ENCODE results near the gene TEX22.

TEX22 gene

DNA sequence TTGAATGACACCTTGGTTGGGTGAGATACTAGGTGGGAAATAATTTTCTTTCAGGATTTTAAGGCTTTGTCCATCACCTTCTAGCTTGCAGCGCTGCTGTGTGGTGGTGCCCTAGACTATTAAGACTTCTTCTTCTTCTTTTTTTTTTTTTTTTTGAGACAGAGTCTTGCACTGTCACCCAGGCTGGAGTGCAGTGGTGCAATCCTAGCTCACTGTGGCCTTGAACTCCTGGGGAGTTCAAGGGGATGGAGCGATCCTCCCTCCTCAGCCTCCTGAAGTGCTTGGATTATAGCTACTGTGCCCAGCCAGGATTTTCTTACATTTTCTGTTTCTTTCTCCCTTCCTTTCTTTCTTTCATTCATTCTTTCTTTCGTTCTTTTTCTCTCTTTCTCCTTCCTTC is 11.0 kb downstream of the TEX22 start:
- no peak for DNase-seq

GRCh38 chr14:105410642-105411016 is 12.3 kb downstream of the TEX22 start:
- DNase-seq = no peak

- no peak for DNase-seq
Measured at GRCh38 chr14:105411017-105411941, 12.9 kb downstream of the TEX22 start.

DNA sequence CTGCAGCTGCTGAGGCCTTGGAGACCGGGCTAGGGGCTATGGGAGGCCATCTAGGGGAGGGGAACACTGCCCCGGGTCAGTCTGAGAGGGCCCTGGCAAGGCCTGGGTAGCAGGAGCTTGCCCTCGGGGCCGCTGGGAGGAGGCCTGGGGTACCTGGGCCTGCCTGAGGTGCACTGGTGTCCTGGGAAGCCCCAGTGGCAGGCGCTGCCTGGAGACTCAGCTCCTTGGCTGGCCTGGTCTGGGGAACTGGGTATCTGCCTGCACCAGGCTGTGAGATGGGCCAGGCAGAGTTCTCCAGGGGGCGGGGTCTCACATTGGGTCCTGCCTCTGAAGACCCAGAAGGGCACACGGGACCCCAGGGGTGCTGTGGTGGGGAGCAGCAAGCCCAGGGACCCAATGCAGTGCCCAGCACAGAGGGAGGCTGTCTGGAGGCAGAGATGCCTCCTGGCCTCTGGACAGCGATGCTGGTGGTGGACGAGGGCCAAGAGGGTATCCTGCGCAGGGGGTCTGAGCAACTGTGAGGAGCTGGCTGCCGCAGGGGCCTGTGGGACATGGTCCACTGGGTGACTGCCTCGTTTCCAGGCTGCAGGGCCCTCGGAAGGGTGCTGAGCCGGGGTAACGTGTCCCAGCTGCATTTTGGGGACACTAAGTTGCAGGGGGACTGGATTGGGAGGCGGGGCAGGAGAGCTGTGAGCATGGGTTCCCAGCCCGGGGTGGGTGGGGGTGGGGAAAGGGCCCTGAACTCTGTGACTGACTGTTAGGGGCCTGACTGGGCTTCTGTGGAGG is 13.8 kb downstream of the TEX22 start:
- no peak for DNase-seq

DNA sequence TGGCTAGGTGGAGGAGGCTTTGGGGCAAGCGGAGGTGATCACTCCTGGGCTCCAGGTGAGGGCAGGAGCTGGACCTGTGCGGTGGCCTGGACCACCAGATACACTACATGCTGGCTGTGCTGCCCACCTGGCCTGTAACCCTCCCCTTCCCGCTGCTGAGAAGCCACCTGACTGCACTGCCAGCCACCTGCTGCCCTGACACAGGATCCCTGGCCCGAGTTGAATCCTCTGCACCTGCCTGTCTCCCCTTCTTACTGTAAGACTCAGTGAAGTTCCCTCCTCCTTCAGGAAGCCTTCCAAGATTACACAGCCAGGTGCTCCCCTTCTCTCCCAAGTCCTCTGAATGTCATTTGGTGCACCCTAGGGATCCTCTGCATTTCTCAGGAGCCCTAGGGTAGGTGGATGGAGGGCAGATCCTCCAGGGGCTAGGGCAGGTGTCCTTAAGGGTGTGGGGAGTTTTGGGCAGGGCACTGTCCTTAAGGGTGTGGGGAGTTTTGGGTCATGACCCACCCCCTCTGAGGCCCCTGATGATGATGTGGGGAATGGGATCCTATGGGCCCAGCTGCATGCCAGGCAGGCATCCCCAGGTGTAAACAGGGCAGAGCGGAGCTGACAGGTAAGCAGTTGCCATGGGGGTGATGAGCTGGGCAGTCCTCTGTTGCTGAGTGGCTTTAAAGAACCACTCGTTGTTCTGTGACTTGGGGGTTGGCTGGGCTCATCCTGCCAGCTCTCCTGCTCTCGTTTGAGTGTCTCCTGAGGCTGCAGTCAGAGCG is 14.6 kb downstream of the TEX22 start:
- no peak for DNase-seq

- DNase-seq = no peak
Measured at GRCh38 chr14:105413544-105413886, 15.2 kb downstream of the TEX22 start.

GRCh38 chr14:105414456-105415371 is 16.4 kb downstream of the TEX22 start:
- peak; percentile 88 for DNase-seq

DNA sequence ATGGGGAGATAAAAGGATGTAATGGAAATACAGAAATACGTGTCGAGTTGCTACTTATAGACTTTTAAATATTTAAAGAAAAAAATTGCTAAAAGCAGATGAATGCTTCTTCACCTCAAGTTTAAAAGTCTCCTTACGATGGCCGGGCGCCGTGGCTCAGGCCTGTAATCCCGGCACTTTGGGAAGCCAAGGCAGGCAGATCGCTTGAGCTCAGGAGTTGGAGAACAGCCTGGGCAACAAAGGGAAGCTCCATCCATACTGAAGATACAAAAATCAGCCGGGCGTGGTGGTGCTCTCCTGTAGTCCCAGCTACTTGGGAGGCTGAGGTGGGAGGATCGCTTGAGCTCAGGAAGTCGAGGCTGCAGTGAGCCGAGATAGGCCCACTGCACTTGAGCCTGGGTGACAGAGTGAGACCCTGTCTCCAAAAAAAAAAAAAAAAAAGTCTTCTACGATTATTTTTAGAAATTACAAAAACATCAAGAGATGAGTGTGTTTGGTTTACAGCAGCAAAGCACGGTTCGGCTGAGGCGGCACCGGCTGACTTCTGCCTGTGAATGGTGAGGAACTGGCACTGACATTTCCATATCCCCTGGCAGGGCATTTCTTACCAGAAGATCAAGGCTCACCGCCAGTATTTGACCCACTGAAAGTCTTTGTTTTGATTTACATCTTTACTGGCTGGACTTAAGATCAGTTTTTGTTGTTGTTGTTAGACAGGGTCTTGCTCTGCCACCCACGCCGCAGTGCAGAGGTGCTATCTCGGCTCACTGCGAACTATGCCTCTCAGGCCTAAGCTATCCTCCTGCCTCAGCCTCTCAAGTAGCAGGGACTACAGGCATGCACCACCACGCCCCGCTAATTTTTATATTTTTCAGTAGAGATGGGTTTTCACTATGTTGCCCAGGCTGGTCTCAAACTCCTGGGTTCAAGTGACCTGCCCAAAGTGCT is 17.4 kb downstream of the TEX22 start:
- no peak for DNase-seq

DNA sequence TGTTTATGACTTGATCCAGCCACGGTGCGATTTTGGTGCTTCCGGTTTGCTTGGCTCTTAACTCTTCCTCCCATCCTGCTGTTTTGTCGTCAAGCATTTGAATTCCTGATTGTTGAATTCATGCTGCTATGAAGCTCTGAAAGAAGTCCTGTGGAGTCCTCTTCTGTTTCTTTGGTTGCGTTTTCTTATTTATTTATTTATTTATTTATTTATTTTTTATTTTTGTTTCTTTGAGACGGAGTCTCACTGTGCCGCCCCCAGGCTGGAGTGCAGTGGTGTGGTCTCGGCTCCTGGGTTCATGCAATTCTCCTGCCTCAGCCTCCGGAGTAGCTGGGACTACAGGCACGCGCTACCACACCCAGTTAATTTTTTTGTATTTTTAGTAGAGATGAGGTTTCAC is 18.3 kb downstream of the TEX22 start:
- no peak for DNase-seq

DNA sequence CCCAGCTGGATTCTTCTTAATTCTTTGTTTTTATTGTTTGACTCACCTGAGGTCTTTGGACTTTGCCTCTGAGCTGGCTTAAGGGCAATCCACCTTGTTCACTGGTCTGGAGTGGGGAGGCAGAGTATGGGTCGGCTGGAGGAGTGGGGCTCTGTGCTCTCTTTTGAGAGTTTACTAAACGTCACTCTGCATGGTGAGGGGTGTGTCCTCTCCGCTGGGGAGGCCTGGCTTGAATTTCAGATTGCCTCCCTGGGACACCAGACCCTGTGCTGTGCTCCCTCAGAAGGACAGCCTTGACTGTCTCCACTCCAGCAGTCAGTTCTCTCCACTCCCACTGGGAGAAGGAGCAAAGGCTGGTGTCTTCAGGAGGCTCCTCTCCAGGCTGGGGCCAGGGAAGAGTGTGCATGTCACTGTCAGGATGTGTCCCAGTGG is 19.4 kb downstream of the TEX22 start:
- DNase-seq = no peak

DNA sequence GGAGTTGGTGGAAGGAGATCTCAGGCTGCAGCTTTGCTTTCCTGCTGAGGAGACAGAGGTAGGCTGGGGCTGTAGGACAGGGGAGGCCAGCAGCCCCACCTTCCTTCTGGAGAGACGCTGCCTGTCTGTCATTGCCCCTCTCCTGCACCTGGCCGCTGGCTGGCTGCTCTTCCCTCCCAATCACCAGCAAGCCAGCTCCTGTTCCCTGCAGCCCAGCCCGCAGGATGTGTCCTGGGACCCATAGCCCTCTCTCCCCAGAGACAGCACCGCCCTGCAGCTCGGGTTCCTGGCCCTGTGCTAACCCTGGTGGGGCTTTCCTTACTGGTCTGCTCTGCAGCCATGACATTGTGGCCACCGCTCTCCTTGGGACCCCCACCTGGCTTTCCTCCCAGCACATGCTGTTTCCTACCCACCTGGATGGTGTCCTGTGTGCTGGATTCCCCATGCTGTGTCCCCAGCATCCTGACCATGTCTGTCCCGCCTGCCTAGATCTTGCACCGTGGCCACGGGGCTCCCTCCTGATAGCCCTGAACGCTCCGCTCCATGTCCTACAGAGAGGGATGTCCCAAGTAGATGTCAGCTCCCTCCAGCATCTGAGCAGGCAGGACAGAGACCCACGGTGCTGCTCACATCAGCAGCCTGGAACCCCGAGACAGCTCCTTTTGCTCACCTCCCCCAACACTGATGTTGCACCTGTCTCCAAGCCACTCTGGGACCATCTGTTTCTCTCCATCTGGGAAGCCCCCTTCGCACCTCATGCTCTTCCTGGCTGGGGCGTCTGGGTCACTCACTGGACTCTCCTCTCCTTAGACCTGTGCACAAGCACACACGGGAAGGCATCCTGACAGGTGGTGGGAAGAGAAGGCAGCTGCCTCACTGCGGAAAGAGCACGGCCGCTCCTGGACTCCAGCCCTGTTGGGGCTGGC is 20.2 kb downstream of the TEX22 start:
- DNase-seq = no peak

- DNase-seq = no peak
Measured at GRCh38 chr14:105419195-105420091, 21.1 kb downstream of the TEX22 start, which contains the start of gene MTA1. Gene MTA1 (plus strand): TSS chr14:105419827. CDS start chr14:105420036, 209 bp downstream.

- DNase-seq = no peak
Measured at GRCh38 chr14:105420101-105420973, 22.0 kb downstream of the TEX22 start.

- no peak for DNase-seq
Measured at GRCh38 chr14:105420974-105421674, 22.8 kb downstream of the TEX22 start.

DNA sequence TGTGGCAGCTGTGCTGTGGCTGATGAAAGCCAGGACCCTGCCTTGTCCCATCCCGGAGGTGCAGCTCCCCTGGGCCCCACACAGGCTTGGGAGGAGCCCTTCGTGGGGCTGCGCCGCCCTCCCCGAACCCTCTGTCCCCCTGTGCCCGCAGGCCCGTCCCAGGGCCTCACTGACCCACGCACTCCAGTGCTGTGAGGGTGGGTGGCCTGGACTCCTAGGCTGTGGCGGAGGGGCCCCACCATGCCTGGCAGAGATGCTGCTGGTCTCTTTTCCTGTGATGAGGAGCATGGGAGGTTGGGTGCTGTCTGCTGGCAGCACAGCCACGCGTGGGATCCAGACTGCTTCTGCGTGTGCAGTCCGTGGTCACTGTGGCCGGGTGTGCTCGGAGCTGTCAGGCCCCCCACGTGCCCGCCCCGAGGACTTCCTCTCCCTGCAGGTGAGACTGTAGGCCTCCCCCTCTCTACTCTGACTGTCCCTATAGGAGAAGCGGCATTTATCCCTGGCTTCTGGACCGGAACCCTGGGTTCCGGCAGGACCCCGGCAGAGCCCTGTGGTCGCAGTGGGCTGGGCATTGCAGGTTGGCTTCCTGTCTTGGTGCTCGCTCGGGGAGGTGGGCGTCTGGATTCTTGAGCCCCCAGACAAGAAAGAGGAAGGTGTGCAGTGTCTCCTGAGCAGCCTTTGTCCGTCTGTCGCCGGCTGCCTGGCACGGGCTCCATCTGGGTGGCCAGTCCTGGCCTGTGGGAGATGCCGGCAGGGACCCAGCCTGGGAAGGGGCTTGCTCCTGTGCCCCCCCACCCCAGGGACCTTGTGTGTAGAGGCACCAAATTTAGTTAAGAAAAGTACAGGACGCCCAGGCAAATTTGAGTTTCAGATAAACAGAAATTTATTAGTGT is 23.6 kb downstream of the TEX22 start:
- DNase-seq = no peak

All from left hindlimb (tissue), 1 donor.